Left renal cortex interstitium (tissue), 4 donors: ENCODE measurements around the gene ZNF565. TPM values are rescaled to one million over a fixed set of nuclear protein-coding genes. Genes with fewer than 3 reads are reported as not detected.
"Not testable (repeated sequence)": the region's sequence is repeated elsewhere in the genome, so short reads cannot be mapped to it uniquely, and the experiment has no call there.

Source experiments
- DNase-seq, 4 donors: peaks; one replicate each; pipeline ENCODE4 v3.0.0-alpha.2; 2013; ENCODE audit warnings: low read depth in 4 of 4, low spot score in 2 of 4, missing footprints in 1 of 4
- polyA plus RNA-seq, 4 donors: library from polyadenylated mRNA; unstranded; fragments of 120-200 nt; gene quantifications; one replicate each; pipeline ENCODE4 v1.2.1, GENCODE V29; 2013; ENCODE audit not compliant: insufficient read length in 4 of 4

ZNF565 gene
- polyA plus RNA-seq, 4 donors: 6.0 to 7.7 (median 6.4) TPM

DNA sequence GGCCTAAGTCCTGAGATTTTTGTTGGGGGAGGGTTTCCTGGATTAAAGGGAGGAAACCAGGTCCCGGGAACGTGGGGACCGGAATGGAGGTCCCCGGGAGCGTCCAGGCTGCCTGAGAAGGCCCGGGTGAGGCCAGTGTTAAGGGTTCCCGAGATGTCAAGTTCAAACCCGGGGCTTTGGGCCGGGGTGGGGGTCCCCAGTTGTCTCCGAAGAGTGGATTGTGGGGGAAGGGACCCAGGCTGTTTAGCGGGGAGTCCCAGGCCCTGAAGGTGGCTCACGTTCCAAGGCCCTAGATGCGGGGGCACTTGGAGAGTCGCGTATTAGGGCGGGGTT is 62.5 kb downstream of the ZNF565 start:
- no peak for DNase-seq

DNA sequence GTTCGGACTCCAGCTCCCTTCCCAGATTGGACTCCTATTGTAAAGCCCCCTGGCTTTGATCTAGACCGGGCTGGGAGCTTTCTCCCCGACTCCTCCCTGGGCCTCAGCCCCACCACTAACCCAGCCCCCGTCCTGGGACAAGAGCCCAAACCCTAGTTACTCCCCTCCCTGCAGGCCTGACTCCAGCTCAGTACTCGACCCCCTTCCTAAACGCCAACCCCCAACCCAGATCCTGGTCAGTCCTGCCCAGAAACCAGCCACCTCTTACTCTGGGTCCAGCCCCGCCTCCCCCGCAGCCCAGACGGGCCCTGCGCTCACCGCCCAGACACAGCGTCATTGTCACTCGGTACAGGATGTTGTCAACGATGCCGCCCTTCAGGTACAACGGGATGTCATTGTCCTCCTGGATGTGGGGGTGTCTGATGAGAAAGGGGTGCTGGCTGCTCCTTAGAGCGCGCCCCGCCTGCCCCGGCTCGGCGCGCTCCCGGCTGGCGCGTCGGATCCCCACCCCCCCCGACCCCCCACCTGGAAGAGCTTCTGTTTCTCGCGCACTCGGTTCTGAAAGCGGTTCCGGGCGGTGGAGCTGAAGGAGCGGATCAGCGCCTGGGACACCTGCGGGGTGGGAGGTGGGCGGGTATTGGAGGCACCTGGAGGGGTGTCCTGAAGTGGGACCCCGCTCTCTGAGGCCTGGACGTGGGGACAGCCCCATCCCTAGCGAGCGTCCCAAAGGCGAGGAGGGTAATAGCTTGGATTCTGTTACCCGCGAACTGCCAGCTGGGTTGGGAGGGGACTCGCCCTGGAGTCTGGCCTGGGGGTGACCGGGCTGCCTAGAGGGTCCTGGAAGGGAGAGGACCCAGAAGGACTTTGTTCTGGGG is 63.1 kb downstream of the ZNF565 start:
- peak in 3 of 4 donors; percentile 37 to 50 (median 47) for DNase-seq

DNA sequence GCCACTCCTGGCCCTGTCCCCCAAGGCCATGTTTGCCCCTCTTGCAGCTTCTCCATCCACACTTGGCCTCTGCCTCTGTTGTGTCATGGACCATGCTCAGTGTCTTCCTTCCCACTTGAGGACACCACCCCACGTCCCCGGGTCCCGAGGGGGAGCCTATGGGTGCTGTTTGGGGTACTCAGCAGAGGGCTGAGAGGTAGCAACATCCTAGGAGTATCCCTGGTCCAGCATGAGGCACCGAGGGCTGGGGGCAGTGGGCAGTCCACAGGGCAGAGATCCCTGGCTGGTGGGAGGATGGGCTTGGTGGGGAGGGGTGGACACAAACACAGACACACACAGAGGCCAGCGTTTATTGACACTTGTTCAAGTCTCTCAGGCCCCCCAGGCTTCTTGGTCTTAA is 63.9 kb downstream of the ZNF565 start:
- no peak for DNase-seq

DNA sequence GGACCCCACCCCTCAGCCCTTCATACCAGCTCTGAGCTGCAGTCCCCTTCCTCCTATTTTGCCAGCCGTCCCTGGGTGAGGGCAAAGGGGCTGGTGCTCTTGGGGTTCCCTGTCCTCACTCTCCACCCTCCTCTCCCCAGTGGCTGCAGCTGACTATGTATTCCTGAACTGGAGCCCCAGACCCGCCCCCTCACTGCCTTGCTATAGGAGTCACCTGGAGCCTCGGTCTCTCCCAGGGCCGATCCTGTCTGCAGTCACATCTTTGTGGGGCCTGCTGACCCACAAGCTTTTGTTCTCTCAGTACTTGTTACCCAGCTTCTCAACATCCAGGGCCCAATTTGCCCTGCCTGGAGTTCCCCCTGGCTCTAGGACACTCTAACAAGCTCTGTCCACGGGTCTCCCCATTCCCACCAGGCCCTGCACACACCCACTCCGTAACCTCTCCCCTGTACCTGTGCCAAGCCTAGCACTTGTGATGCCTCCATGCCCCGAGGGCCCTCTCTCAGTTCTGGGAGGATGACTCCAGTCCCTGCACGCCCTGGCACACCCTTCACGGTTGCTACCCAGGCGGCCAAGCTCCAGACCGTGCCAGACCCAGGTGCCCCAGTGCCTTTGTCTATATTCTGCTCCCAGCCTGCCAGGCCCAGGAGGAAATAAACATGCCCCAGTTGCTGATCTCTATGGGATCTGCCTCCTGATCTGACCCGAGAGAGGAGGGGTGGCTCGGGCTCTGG is 64.6 kb downstream of the ZNF565 start:
- DNase-seq: no peak

DNA sequence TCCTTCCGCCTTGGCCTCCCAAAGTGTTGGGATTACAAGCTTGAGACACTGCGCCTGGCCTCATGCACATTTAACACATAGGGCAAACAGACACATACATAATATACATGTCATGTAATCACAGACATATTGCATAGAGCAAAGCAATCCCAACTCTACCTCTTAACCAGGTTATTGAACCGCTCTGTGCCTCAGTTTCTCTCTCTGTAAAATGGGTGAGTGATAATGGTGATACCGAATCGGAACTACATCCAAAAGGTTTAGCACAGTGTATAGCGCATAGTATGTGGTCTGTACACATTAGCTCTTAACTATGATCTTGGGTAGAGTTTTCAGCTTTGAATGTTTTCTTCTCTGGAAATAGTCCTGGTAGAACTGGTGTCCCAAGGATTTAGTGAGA is 69.8 kb downstream of the ZNF565 start:
- DNase-seq: no peak

DNA sequence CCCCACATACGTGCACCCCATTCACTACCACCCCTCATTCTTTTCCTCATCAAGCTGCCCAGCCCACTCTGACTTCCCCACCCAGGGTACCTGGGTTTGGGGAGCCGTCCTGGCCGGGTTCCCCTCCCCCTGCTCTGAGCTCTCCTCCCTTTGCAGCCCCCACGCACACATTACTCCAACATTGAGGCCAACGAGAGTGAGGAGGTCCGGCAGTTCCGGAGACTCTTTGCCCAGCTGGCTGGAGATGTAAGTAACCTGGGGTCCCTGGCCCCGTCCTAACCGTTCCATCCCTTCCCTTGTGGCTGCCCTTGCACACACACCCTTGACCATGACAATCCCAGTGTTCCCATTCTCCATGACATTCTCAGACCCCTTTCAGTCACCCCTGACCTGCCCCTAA is 72.0 kb downstream of the ZNF565 start:
- DNase-seq: no peak

DNA sequence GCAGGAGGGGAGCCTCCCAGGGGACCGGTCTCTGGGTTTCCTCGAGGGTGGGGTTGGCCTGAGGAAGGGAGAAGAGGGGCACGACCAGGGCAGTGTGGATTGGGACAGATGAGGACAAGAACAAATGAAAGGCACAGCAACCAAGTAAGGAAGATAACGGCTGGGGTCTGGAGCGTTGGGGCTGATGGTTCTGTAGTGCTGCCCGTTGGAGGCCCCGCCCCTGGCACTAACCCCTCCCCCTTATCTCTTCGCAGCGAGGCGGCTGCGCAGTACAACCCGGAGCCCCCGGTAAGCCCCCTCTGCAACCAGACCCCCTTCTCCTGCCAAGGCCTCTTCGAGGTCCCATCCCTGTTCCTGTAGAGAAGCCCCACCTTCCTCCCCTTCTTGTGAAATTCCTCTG is 72.4 kb downstream of the ZNF565 start:
- DNase-seq: no peak

DNA sequence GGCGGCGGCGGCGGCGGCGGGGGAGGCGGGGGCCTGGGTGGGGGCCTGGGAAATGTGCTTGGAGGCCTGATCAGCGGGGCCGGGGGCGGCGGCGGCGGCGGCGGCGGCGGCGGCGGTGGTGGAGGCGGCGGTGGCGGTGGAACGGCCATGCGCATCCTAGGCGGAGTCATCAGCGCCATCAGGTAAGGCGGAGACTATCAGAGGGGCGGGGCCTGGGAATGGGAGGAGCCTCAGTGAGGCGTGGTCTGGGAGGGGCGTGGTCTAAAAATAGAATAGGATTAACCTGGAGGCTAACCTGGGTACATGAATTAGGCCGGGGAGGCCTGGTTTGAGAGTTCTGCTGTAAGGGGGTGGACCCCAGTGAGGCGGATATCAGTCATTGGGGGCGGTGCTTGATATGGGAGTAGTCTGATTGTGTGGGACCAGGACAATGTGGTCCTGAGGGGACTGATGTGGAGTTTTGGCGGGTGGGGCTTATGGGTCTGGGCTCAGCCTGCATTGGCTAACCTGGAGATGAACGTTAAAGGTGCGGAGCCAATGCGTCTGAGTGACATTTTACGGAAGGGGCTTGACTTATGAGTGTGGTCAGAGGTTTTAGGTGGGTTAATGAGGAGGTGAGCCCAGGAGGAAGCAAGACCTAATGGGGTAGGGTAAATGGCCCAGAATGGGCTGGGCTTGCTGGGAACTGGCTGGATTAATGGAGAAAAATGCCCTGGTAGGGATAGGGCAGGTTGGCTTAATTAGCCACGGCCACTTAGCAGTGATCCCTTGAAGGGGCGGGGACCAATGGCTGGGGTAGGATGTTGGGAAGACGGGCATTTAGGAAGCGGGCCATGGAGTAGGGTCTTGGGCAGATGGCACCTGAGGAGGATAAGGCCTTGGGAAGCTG is 73.2 kb downstream of the ZNF565 start:
- DNase-seq: peak; percentile 34 to 69 (median 62)

DNA sequence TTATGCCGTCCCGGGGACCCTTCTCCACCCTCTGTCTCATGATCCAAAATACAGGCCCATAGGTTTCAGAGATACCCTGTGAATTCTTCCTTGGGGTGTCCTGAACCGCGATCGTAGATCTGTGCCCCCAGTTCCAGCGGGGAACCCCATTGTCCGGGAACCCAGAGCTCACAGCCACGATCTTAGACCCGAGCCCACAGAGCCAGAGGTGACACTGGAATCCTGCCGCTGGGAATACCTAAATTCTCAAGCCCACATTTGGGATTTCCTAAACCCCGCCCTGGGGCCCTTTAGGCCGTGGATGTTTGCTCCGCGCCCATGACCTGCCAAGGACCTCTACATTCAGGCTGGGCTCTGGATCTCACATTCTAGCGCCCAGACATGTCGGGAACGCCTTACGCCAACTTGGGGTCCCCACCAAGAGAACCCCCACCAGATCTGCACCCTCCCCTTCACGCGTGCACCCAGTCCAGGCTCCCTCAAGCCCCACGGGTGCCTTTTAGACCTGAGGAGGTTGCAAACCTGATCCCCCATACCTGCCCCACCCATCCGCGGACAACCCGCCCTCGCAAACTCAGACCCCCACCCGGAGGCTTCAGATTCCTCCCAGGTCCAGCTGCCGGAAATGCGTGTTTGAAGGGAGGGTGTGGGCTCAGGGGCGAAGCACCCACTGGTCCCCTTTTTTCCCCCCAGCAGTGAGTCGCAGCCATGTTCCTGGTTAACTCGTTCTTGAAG is 74.0 kb downstream of the ZNF565 start:
- peak in 2 of 4 donors; percentile 35 to 36 for DNase-seq

DNA sequence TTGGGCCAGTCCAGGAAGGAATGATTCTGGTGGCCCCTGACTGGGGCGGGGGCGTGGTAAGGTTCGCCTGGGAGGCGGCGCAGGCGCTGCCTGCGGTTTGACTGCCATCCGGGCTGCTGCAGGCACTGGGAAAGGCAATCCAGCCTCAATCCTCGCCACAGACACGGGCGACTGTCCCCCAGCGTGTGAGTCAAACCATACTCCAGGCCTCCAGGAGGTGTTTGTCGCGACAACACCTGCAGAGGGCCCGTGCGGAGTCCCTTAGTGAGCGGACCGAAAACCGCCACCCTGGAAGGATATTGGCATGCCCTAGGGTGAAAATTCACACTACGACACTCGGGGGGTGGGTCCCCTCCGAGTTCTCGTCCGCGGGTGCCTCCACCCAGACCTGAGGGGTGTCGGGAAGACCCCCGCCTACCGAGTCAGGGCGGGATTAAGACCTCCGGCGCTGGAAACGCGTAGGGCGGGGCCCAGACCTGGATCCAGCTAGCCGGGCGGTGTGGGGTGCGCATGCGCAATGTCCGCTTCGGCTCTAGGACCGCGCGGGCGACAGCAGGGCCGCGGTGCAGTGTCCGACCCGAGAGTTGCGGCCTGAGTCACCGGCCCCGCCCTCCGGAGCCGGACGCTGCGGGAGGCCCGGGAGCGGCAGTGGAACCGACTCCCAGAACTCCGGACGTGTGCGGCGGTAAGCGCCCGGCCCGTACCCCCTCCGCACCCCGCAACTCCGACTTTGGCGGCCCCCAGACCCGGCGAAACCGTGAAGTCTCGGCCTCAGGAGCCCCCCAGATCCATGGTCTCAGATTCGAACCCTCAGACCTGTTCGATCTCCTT is 74.8 kb downstream of the ZNF565 start, which contains the start of gene CAPNS1:
CAPNS1 (plus strand) TSS at position 594 of the 831 bp plus-strand sequence. CDS start 946 bp downstream, outside the sequence.
- peak; percentile 66 to 97 (median 96) for DNase-seq

DNA sequence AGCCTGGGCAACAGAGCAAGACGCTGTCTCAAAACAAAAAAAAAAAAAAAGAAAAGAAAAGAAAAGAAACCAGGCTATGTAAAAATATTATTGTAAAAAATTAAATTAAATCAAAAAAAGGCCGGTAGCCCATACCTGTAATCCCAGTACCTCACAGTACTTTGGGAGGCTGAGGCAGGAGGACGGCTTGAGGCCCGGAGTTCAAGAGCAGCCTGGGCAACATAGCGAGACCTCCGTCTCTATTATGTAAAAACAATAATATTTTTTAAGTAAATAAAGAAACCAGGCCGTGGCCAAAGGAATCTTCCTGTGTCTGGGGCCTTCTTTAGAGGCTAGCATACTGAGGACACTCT is 75.4 kb downstream of the ZNF565 start:
- DNase-seq: no peak

DNA sequence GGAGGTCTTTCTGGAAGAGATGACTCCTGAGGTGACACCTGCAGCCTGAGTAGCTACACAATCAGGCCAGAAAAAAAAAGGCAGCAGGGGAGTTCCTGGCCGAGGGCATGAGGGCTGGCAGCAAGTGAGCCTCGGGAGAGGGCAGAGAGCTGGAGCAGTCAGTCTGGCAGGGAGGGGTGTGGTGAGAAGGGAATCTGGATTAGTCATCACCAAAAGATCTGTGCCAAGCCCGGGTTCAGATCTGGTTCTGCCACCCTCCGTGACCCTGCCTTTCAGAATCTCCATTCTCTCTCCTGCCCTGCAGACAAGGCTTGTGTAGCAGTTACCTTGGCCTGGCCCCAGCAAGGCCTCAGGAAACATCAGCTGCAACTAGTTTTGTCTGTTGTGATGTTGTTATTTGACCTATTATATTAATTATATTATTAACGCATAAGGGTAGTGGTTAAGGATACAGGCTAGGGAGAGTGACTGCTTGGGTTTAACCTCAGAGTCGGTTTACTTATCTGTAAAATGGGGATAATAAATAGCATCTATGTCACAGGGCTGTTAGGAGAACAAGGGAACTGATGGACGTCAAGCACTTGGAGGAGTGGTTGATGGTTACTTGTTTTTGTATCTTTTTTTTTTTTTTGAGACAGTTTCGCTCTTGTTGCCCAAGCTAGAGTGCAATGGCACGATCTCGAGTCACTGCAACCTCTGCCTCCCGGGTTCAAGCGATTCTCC is 77.3 kb downstream of the ZNF565 start:
- no peak for DNase-seq

DNA sequence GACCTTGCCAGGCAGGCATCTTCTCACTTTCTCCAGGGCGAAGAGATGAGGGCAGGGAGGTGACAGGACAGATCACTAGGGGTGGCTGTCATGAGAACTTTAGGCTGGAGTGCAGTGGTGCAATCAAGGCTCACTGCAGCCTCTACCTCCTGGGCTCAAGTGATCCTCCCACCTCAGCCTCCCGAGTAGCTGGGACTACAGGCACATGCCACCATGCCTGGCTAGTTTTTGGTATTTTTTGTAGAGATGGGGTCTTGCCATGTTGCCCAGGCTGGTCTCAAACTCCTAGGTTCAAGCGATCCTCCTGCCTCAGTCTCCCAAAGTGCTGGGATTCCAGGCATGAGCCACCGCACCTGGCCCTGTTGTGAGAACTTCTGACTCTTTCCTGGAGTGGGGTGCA is 79.6 kb downstream of the ZNF565 start:
- DNase-seq: not testable (repeated sequence)

Other genes with a start within 250 kb of the ZNF565 start
- gene SDHAF1, start 219.5 kb downstream of the ZNF565 start, polyA plus RNA-seq: 10 to 100 TPM; 12.4 to 19.8 (median 15.0) TPM
- gene SYNE4, start 205.9 kb downstream of the ZNF565 start, polyA plus RNA-seq: 10 to 100 TPM; 12.5 to 16.1 (median 13.3) TPM
- gene ALKBH6, start 200.5 kb downstream of the ZNF565 start, polyA plus RNA-seq: 10 to 100 TPM; 11.8 to 20.5 (median 16.9) TPM
- gene CLIP3, start 181.8 kb downstream of the ZNF565 start, polyA plus RNA-seq: 10 to 100 TPM; 47.0 to 61.8 (median 57.1) TPM
- gene THAP8, start 160.4 kb downstream of the ZNF565 start, polyA plus RNA-seq: 10 to 100 TPM; 10.8 to 16.5 (median 13.4) TPM
- 1 to 10 TPM; 3.1 to 6.4 (median 5.1) TPM for gene WDR62, start 159.8 kb downstream of the ZNF565 start, polyA plus RNA-seq
- under 1 TPM in 1 of 4 donors, not detected in 3; 0.21 TPM for gene OVOL3, start 103.5 kb downstream of the ZNF565 start, polyA plus RNA-seq
- gene POLR2I, start 99.8 kb downstream of the ZNF565 start, polyA plus RNA-seq: 10 to 100 TPM; 47.4 to 78.7 (median 53.8) TPM
- 100 to 1,000 TPM; 118 to 158 (median 128) TPM for gene TBCB, start 99.2 kb downstream of the ZNF565 start, polyA plus RNA-seq
- gene CAPNS1, start 74.6 kb downstream of the ZNF565 start, polyA plus RNA-seq: 100 to 1,000 TPM; 503 to 614 (median 583) TPM
- gene COX7A1, start 62.2 kb downstream of the ZNF565 start, polyA plus RNA-seq: 10 to 100 TPM; 20.9 to 52.1 (median 31.6) TPM
- gene ZNF146, start 441 bp upstream of the ZNF565 start, polyA plus RNA-seq: 100 to 1,000 TPM; 113 to 161 (median 129) TPM
- 10 to 100 TPM; 11.4 to 16.5 (median 12.8) TPM for gene ZFP14, start 164.5 kb upstream of the ZNF565 start, polyA plus RNA-seq
- gene ZFP82, start 204.0 kb upstream of the ZNF565 start, polyA plus RNA-seq: 10 to 100 TPM; 13.1 to 14.5 (median 13.5) TPM